AG04449 (cell line): ENCODE results near the gene PLEKHG7.
A peak's percentile ranks its signal among the peaks of the same experiment; 100 is the strongest.

ENCODE experiments used
- CTCF ChIA-PET: fragments of 350-600 bp; formaldehyde crosslinking; extraction: SDS; loops from one replicate; lab custom pipeline; 2021; ENCODE audit warnings: antibody characterized with exemption; lab: Yijun Ruan, JAX
- POLR2A ChIA-PET: fragments of 400-600, 350-600 bp; formaldehyde crosslinking; extraction: SDS; loops from one replicate; lab custom pipeline; 2020; ENCODE audit warnings: antibody characterized with exemption, inconsistent platforms; lab: Yijun Ruan, JAX
- DNase-seq: peaks from one replicate; pipeline ENCODE4 v3.0.0-alpha.2; 2010; ENCODE audit warnings: low read depth, low spot score
- H3K4me3 ChIP-seq: 2 replicates; pipeline ENCODE4 v1.5.1; 2011; ENCODE audit warnings: low read depth, mild to moderate bottlenecking, control low read depth, low read length
- CTCF ChIP-seq: IDR thresholded peaks from one replicate; pipeline ENCODE4 v1.5.1; 2011; ENCODE audit warnings: mild to moderate bottlenecking, moderate library complexity, low read length, control low read depth, inconsistent platforms; ENCODE audit not compliant: insufficient read depth; ENCODE audit errors: missing control alignments

Gene PLEKHG7

GRCh38 chr12:92775416-92775815 is 72.6 kb downstream of the PLEKHG7 start:
- H3K4me3 ChIP-seq, result no peak overlapping the region
- no peak for DNase-seq
- POLR2A ChIA-PET, result no interaction called here
- CTCF ChIA-PET, result interaction anchor here (1.2 kb wide), 3 partner anchors 10 to 212 kb away, joined by 4 to 6 read pairs (median 5); no protein-coding TSS in a partner anchor
- TF ChIP-seq CTCF, result no peak

- CTCF ChIA-PET, result interaction anchor here (1.4 kb wide), 1 partner anchor 9 kb away, joined by 4 read pairs; no protein-coding TSS in a partner anchor
- TF ChIP-seq CTCF, result no peak
- no peak for DNase-seq
- POLR2A ChIA-PET, result no interaction called here
- no peak overlapping the region for H3K4me3 ChIP-seq
Measured at GRCh38 chr12:92778525-92778924, 75.7 kb downstream of the PLEKHG7 start.

GRCh38 chr12:92779902-92780301 is 77.1 kb downstream of the PLEKHG7 start:
- TF ChIP-seq CTCF, result no peak
- POLR2A ChIA-PET, result no interaction called here
- CTCF ChIA-PET, result no interaction called here
- DNase-seq, result no peak
- no peak overlapping the region for H3K4me3 ChIP-seq

GRCh38 chr12:92784356-92784755 is 81.6 kb downstream of the PLEKHG7 start:
- ChIA-PET CTCF (interaction anchor here (0.7 to 3.3 kb wide), 15 partner anchors 10 to 683 kb away, joined by 3 to 21 read pairs (median 4); no protein-coding TSS in a partner anchor), POLR2A (no interaction called here)
- TF ChIP-seq CTCF, result no peak
- H3K4me3 ChIP-seq, result no peak overlapping the region
- no peak for DNase-seq

- no peak overlapping the region for H3K4me3 ChIP-seq
- DNase-seq, result peak; percentile 23
- ChIA-PET POLR2A (no interaction called here), CTCF (interaction anchor here (0.6 to 3.3 kb wide), 25 partner anchors 10 to 1403 kb away, joined by 3 to 21 read pairs (median 4); no protein-coding TSS in a partner anchor)
- TF ChIP-seq CTCF, result peak; percentile 46
Measured at GRCh38 chr12:92784797-92785562, 82.2 kb downstream of the PLEKHG7 start.

GRCh38 chr12:92785563-92785950 is 82.8 kb downstream of the PLEKHG7 start:
- DNase-seq, result no peak
- H3K4me3 ChIP-seq, result no peak overlapping the region
- CTCF ChIA-PET, result interaction anchor here (0.6 to 3.3 kb wide), 22 partner anchors 10 to 1403 kb away, joined by 3 to 21 read pairs (median 4); no protein-coding TSS in a partner anchor
- no peak for TF ChIP-seq CTCF
- POLR2A ChIA-PET, result no interaction called here
